Measurements from ENCODE around the gene ATG7.

DNA sequence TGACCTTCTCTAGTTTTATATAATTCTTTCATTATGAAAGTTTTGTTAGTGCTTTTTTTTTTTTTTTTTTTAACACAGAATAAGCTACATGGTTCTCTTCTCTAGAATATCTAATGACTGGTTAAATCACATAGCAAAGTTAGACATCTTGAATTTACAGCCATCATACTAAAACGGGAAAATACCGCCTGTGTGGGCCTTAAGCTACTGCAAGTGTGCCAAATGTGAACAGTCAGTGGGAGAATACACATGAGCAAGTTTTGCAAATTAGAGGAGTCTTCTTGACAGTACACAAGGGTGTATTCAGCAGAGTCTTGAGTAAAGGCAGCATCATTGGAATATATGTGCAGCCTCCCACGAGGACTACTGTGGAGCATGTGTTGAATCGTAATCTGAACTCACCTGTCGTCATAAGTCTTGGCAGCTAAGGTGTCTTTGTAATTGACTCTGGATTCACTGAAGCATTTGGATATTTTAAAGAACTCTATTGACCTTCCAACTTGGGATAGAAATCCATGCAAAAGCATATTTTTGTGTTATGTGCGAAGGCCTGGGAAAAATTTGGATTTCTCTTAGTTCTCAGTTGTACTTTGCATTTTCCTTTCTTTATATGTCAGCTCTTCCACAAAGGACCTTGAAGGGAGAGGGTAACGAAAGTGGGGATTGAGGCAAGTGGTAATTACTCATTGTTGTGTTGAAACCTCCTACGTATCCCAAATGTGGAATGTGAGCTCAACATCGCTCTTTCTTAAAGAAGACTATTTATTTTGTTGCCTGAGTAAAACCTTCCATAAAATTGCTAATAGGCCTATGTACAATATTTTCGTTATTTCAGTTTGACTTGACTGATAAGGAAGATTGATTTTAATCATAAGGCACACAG, 117.4 kb downstream of the ATG7 start:
- TF ChIP-seq, protein P1, sequence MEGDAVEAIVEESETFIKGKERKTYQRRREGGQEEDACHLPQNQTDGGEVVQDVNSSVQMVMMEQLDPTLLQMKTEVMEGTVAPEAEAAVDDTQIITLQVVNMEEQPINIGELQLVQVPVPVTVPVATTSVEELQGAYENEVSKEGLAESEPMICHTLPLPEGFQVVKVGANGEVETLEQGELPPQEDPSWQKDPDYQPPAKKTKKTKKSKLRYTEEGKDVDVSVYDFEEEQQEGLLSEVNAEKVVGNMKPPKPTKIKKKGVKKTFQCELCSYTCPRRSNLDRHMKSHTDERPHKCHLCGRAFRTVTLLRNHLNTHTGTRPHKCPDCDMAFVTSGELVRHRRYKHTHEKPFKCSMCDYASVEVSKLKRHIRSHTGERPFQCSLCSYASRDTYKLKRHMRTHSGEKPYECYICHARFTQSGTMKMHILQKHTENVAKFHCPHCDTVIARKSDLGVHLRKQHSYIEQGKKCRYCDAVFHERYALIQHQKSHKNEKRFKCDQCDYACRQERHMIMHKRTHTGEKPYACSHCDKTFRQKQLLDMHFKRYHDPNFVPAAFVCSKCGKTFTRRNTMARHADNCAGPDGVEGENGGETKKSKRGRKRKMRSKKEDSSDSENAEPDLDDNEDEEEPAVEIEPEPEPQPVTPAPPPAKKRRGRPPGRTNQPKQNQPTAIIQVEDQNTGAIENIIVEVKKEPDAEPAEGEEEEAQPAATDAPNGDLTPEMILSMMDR (IDR thresholded peaks at IDR 0.05; ENCODE audit: low read depth, low read length, missing input control), result no peak
- TF ChIP-seq YY1 (IDR thresholded peaks at IDR 0.05) (no peak), TAF1 (conservative IDR thresholded peaks at IDR 0.05) (no peak), SP1 (IDR thresholded peaks at IDR 0.05) (no peak), EGR1 (IDR thresholded peaks at IDR 0.05; ENCODE audit: low read depth in 2 of 2) (no peak), FOXA1 (IDR thresholded peaks at IDR 0.05) (no peak), HNF4A (conservative IDR thresholded peaks at IDR 0.05) (no peak), NR2F2 (IDR thresholded peaks at IDR 0.05) (no peak), JUND (IDR thresholded peaks at IDR 0.05) (no peak), RXRA (IDR thresholded peaks at IDR 0.05) (no peak)
- TF ChIP-seq, protein P2, sequence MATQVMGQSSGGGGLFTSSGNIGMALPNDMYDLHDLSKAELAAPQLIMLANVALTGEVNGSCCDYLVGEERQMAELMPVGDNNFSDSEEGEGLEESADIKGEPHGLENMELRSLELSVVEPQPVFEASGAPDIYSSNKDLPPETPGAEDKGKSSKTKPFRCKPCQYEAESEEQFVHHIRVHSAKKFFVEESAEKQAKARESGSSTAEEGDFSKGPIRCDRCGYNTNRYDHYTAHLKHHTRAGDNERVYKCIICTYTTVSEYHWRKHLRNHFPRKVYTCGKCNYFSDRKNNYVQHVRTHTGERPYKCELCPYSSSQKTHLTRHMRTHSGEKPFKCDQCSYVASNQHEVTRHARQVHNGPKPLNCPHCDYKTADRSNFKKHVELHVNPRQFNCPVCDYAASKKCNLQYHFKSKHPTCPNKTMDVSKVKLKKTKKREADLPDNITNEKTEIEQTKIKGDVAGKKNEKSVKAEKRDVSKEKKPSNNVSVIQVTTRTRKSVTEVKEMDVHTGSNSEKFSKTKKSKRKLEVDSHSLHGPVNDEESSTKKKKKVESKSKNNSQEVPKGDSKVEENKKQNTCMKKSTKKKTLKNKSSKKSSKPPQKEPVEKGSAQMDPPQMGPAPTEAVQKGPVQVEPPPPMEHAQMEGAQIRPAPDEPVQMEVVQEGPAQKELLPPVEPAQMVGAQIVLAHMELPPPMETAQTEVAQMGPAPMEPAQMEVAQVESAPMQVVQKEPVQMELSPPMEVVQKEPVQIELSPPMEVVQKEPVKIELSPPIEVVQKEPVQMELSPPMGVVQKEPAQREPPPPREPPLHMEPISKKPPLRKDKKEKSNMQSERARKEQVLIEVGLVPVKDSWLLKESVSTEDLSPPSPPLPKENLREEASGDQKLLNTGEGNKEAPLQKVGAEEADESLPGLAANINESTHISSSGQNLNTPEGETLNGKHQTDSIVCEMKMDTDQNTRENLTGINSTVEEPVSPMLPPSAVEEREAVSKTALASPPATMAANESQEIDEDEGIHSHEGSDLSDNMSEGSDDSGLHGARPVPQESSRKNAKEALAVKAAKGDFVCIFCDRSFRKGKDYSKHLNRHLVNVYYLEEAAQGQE (IDR thresholded peaks at IDR 0.05), result no peak
- TF ChIP-seq, protein P3, sequence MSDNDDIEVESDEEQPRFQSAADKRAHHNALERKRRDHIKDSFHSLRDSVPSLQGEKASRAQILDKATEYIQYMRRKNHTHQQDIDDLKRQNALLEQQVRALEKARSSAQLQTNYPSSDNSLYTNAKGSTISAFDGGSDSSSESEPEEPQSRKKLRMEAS (IDR thresholded peaks at IDR 0.05), result no peak
- TF ChIP-seq, protein P4, sequence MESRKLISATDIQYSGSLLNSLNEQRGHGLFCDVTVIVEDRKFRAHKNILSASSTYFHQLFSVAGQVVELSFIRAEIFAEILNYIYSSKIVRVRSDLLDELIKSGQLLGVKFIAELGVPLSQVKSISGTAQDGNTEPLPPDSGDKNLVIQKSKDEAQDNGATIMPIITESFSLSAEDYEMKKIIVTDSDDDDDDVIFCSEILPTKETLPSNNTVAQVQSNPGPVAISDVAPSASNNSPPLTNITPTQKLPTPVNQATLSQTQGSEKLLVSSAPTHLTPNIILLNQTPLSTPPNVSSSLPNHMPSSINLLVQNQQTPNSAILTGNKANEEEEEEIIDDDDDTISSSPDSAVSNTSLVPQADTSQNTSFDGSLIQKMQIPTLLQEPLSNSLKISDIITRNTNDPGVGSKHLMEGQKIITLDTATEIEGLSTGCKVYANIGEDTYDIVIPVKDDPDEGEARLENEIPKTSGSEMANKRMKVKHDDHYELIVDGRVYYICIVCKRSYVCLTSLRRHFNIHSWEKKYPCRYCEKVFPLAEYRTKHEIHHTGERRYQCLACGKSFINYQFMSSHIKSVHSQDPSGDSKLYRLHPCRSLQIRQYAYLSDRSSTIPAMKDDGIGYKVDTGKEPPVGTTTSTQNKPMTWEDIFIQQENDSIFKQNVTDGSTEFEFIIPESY (IDR thresholded peaks at IDR 0.05), result no peak
